HFF-Myc (cell line): ENCODE results near the gene SRSF6.

Experiments
- DNase-seq: peaks from one replicate; pipeline ENCODE4 v3.0.0-alpha.2; 2011; ENCODE audit warnings: low read depth; ENCODE audit errors: extremely low read depth
- H3K4me3 ChIP-seq: replicated peaks from 2 replicates; pipeline ENCODE4 v1.5.1; 2011; ENCODE audit warnings: low read depth, mild to moderate bottlenecking, control low read depth, low read length
- TF ChIP-seq, protein P1 (sequence below): IDR thresholded peaks from 2 replicates; pipeline ENCODE4 v1.5.1; 2012; ENCODE audit warnings: mild to moderate bottlenecking, low read depth, low read length, control low read depth; ENCODE audit errors: missing control alignments

Gene SRSF6

DNA sequence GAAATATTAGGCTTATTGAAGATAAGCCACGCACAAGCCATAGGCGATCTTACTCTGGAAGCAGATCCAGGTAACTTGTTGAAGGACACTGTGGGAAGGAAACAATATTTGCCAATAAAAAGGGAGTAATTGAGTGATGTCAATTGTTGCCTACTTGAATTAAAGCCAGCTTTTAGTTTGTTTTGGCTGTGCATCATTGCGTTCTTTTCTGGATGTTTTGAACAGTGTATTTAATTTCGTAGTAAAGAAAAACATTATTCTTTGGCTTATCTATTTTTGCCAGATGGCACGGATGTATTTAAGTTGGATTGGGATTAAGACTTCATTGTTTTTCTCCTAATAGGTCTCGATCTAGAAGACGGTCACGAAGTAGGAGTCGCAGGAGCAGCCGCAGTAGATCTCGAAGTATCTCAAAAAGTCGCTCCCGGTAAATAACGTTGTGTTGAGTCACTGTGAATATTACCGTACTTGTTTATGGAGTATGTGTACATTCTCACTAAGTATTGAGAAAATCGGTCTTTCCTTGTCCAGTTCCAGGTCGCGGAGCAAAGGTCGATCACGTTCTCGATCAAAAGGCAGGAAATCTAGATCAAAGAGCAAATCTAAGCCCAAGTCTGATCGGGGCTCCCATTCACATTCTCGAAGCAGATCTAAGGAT lies 2.6 kb downstream of the SRSF6 start:
- H3K4me3 ChIP-seq: 0 out of 2 replicates have a peak overlapping the region, but pooled peaks have one; percentile 3
- TF ChIP-seq, protein P1, sequence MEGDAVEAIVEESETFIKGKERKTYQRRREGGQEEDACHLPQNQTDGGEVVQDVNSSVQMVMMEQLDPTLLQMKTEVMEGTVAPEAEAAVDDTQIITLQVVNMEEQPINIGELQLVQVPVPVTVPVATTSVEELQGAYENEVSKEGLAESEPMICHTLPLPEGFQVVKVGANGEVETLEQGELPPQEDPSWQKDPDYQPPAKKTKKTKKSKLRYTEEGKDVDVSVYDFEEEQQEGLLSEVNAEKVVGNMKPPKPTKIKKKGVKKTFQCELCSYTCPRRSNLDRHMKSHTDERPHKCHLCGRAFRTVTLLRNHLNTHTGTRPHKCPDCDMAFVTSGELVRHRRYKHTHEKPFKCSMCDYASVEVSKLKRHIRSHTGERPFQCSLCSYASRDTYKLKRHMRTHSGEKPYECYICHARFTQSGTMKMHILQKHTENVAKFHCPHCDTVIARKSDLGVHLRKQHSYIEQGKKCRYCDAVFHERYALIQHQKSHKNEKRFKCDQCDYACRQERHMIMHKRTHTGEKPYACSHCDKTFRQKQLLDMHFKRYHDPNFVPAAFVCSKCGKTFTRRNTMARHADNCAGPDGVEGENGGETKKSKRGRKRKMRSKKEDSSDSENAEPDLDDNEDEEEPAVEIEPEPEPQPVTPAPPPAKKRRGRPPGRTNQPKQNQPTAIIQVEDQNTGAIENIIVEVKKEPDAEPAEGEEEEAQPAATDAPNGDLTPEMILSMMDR: no peak

DNA sequence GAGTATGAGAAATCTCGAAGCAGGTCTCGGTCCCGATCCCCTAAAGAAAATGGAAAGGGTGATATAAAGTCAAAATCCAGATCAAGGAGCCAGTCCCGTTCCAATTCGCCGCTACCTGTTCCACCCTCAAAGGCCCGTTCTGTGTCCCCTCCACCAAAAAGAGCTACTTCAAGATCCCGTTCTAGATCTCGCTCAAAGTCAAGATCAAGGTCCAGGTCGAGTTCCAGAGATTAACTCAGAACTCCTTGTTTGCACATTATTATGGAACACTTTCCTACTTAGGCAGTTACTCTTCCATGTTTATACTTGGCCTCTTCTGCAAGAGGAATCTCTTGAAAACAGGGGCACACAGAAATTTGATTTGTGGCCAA lies 3.1 kb downstream of the SRSF6 start:
- TF ChIP-seq, protein P1: no peak
- no peak for DNase-seq
- H3K4me3 ChIP-seq: 0 out of 2 replicates have a peak overlapping the region, but pooled peaks have one; percentile 3

More for the DNA sequence above, 2.6 kb downstream of the SRSF6 start:
- DNase-seq: no peak

DNA sequence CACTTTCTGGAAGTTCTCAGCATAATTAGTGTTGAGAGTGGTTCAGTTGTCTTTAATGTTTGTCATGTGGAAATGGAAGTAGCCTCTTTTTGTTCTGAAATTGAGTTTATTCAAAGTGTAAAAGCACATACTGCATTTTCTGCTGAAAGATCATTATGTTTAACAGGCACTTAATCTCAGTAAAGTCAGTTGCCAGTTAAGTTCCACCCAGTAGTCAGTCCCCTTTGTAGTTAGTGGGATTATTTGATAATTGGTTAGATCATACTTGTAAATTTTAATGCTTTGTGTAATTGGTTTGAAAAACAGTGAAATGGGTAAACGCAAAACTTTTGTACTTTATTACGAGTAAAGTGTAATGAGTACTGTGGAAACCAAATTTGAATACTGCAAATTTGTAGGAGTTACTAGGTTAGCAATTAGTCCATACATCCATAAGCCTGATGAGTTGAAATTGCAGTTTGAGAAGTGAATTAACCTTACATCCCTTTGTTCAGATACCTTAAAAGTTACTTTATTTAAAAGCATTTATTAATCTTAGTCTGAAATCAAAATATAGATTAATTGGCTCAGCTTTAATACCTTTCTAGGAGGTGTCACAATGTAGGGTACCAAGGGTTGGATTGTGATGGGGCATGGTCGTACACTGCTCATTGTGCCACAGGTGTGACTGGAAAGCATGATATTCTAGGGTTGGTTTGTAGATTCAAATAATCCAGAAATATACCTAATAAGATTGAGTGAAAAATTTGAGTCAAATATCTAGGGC lies 4.4 kb downstream of the SRSF6 start:
- H3K4me3 ChIP-seq: no peak overlapping the region
- TF ChIP-seq, protein P1: no peak

DNA sequence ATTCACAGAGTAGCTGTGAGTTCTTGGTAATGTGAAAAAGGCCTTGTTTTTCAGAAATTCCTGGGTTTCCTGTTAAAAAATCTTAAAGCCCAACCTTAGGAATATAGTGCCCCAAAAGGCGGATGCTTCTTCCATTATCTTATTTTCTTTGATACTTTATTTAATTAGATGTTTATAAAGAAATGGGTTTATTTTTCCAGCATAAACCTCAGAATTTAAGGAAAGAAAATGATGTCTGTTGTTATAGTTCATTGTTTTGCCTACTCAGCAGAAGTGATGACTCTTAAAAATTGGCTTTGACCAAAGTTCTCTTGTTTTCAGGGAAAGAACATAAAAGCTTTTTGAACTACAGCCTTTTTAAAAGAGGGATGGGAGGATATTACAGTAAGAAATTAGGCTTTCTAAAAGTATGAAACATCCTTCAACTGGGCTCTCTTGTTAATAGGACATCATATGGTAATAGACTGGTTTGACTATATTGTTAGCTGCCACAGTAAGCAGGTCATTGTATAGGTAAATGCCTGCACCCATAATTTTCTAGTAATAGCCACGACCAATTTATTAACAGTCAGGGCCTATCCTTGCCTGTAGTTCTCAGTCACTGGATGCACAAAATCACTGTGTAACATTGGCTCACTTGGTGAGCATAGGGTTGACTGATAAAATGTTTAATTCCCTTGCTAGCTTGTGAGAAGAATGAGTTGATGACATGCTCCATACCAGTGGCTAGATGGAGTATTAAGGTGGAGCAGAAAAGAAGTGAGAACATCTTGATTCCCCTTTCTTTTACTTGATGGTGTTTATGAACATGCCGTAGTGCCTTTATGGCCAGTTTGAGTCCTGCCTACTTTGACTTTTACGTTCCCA lies 5.2 kb downstream of the SRSF6 start:
- H3K4me3 ChIP-seq: no peak overlapping the region
- TF ChIP-seq, protein P1: no peak
- DNase-seq: no peak

More for the DNA sequence above, 4.4 kb downstream of the SRSF6 start:
- DNase-seq: no peak

DNA sequence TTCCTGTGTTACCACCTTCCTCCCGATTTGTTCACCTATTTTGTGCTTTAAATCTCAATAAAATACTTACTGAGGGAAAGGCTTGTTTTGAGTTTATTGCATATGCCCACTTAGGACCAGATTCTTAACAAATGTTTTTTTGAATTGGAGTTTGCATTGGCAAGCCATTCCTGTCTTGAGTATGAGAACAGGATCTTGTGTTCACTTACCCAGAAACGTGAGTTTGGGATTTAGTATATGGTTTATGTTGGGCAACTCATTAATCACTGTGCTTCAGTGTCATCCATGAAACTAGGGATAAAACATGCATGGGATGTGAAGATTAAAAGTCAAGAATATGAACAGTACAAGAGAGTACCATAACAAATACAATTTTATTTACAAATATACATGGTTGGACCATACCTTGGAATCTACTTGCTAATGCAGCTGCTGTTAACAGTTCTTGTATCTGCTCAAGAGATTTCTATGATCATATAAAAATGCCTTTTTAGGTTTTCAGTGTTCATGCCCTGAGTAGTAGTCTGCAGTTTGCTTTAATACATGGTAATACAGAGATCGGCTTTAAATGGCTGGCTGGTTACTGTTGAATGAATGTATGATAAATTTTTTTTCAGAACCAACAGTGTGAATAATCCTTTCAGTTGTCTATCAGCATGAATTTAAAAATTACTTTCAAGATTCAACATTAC lies 6.0 kb downstream of the SRSF6 start:
- TF ChIP-seq, protein P1: no peak
- no peak for DNase-seq
- no peak overlapping the region for H3K4me3 ChIP-seq

DNA sequence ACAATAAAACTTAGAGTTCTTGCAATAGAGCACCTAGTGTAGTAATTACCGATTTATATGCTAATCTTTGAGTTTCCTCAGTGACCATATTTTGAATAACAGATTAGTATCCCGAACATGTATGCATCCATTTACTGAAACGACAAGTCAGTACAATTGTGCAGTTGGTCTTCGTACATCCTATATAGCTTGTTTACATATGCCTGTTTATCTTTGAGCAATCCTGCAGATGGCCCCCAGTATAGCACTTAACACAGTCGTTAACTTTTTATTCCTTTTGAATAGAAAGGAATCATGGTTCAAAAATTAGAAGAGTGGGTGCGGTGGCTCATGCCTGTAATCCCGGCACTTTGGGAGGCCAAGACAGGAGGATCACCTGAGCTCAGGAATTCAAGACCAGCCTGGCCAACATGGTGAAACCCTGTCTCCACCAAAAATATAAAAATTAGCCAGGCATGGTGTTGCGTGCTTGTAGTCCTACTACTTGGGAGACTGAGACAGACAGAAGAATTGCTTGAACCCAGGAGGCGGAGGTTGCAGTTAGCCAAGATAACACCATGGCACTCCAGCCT lies 6.6 kb downstream of the SRSF6 start:
- TF ChIP-seq, protein P1: no peak
- H3K4me3 ChIP-seq: no peak overlapping the region
- no peak for DNase-seq
